BLaER1 treated with 17β-estradiol and CSF1 and Interleukin-3, amounts not matched to agents 10 nM and 100 nM (cell line): Measurements from ENCODE around the gene BTNL9.
A peak's percentile ranks its signal among the peaks of the same experiment; 100 is the strongest.
"Not testable (repeated sequence)": the region's sequence is repeated elsewhere in the genome, so short reads cannot be mapped to it uniquely, and the experiment has no call there.

ENCODE experiments used
- H3K27ac ChIP-seq, 11 experiments: shearing (Covaris generic); formaldehyde crosslinking; 2 replicates each; pipeline ENCODE4 v1.8.1; 2022
- H3K27me3 ChIP-seq, 11 experiments: shearing (Covaris generic); formaldehyde crosslinking; 2 replicates each; pipeline ENCODE4 v1.8.1; 2022
- H3K36me3 ChIP-seq, 11 experiments: shearing (Covaris generic); formaldehyde crosslinking; 2 replicates each; pipeline ENCODE4 v1.8.1; 2022
- H3K4me1 ChIP-seq, 10 experiments: shearing (Covaris generic); formaldehyde crosslinking; 2 replicates each; pipeline ENCODE4 v1.8.1; 2022
- H3K4me2 ChIP-seq, 11 experiments: shearing (Covaris generic); formaldehyde crosslinking; 2 replicates each; pipeline ENCODE4 v1.8.1; 2022
- H3K4me3 ChIP-seq, 10 experiments: shearing (Covaris generic); formaldehyde crosslinking; 2 replicates each; pipeline ENCODE4 v1.8.1; 2022
- H3K9ac ChIP-seq, 11 experiments: shearing (Covaris generic); formaldehyde crosslinking; 2 replicates each; pipeline ENCODE4 v1.8.1; 2022
- H3K9me3 ChIP-seq, 11 experiments: shearing (Covaris generic); formaldehyde crosslinking; replicated peaks in 1 of 11; 2 replicates each; pipeline ENCODE4 v1.8.1; 2022
- H4K20me1 ChIP-seq, 11 experiments: shearing (Covaris generic); formaldehyde crosslinking; 2 replicates each; pipeline ENCODE4 v1.8.1; 2022
- Cebpa-rat ChIP-seq, 11 experiments: shearing (Covaris generic); IDR thresholded peaks; 2 replicates each; pipeline ENCODE4 v1.8.1; 2022

The BTNL9 gene

DNA sequence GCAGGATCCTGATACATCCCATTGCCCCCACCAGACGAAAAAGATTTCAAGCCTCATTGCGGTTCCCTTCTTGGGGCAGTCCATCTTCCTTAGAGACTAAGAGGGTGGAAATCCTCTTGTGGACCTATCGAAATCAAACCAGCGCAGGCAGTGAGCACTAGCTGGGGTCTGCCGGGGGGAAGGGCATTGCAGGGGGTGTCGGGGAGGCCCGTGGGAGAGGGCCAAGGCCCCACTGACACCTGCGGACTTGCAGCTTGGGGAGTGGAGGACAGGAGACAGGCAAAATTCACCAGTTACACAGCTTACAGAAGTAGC lies 522 bp downstream of the BTNL9 start:
- no peak for TF ChIP-seq Cebpa-rat (IDR thresholded peaks at IDR 0.05)
- Histone ChIP-seq H3K9me3 (peaks cover 0 to 13% (median 5%) of the 10 kb centered on the region in 11 experiments; a peak in 9 of 22 replicates), H3K4me1 (peaks cover 10 to 30% (median 20%) of the 10 kb centered on the region in 10 experiments), H4K20me1 (no peaks in the 10 kb centered on the region), H3K27me3 (peaks cover 0 to 5% (median 0%) of the 10 kb centered on the region in 11 experiments; a peak in 2 of 22 replicates), H3K4me3 (no peak overlapping the region), H3K4me2 (no peak overlapping the region), H3K27ac (no peak overlapping the region), H3K9ac (no peak overlapping the region), H3K36me3 (no peaks in the 10 kb centered on the region)

DNA sequence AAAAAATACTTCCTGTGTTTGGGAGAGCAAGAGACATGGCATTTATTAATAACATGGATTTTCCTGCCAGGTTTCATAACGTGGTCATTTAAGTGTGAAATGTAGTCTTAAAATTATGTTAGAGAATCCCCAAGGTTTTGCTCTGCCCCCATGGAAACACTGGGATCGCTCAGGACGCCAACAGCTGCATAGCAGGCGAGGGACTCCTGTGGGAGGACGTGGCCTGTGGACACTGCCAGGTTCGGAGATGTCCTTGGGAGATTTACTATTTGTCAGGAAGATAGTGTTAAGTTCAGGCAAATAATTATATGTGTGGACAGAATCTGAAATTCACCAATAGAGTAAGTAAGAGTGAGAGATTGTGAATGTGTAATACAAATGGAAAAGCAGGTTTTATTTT lies 977 bp downstream of the BTNL9 start:
- Histone ChIP-seq H3K4me2 (no peak overlapping the region), H4K20me1 (no peaks in the 10 kb centered on the region), H3K36me3 (no peaks in the 10 kb centered on the region), H3K4me3 (no peak overlapping the region), H3K9ac (no peak overlapping the region), H3K9me3 (peaks cover 0 to 13% (median 5%) of the 10 kb centered on the region in 11 experiments; a peak in 9 of 22 replicates), H3K4me1 (peaks cover 12 to 32% (median 23%) of the 10 kb centered on the region in 10 experiments), H3K27ac (no peak overlapping the region), H3K27me3 (peaks cover 0 to 5% (median 0%) of the 10 kb centered on the region in 11 experiments; a peak in 2 of 22 replicates)
- no peak for TF ChIP-seq Cebpa-rat (IDR thresholded peaks at IDR 0.05)

GRCh38 chr5:181042036-181042713 lies 2.1 kb downstream of the BTNL9 start:
- TF ChIP-seq Cebpa-rat (IDR thresholded peaks at IDR 0.05), result no peak
- no peak overlapping the region for H3K9ac ChIP-seq
- H3K27me3 ChIP-seq, result peaks cover 0 to 5% (median 0%) of the 10 kb centered on the region in 11 experiments; a peak in 2 of 22 replicates
- no peaks in the 10 kb centered on the region for H4K20me1 ChIP-seq
- H3K36me3 ChIP-seq, result no peaks in the 10 kb centered on the region
- H3K27ac ChIP-seq, result no peak overlapping the region
- H3K4me3 ChIP-seq, result no peak overlapping the region
- peaks cover 16 to 43% (median 32%) of the 10 kb centered on the region in 10 experiments for H3K4me1 ChIP-seq
- no peak overlapping the region for H3K4me2 ChIP-seq
- peaks cover 0 to 11% (median 5%) of the 10 kb centered on the region in 11 experiments; a peak in 9 of 22 replicates for H3K9me3 ChIP-seq

GRCh38 chr5:181042722-181043121 lies 2.7 kb downstream of the BTNL9 start:
- H3K27ac ChIP-seq, result no peak overlapping the region
- H3K36me3 ChIP-seq, result no peaks in the 10 kb centered on the region
- TF ChIP-seq Cebpa-rat (IDR thresholded peaks at IDR 0.05), result no peak
- peaks cover 22 to 48% (median 38%) of the 10 kb centered on the region in 10 experiments for H3K4me1 ChIP-seq
- no peak overlapping the region for H3K9ac ChIP-seq
- no peaks in the 10 kb centered on the region for H4K20me1 ChIP-seq
- H3K4me3 ChIP-seq, result no peak overlapping the region
- H3K27me3 ChIP-seq, result peaks cover 0 to 5% (median 0%) of the 10 kb centered on the region in 11 experiments; a peak in 2 of 22 replicates
- peaks cover 0 to 5% (median under 1%) of the 10 kb centered on the region in 11 experiments; a peak in 7 of 22 replicates for H3K9me3 ChIP-seq
- no peak overlapping the region for H3K4me2 ChIP-seq

GRCh38 chr5:181043285-181044092 lies 3.4 kb downstream of the BTNL9 start:
- Histone ChIP-seq H3K4me2 (peak overlapping the region in 8 of 11 experiments; percentile 77 to 94 (median 86); a peak in 15 of 22 replicates), H3K27me3 (peaks cover 0 to 5% (median 0%) of the 10 kb centered on the region in 11 experiments; a peak in 2 of 22 replicates)

GRCh38 chr5:181044093-181044599 lies 4.1 kb downstream of the BTNL9 start:
- Histone ChIP-seq H4K20me1 (no peaks in the 10 kb centered on the region), H3K27ac (peak overlapping the region in 3 of 11 experiments; percentile 34 to 74 (median 69); a peak in 3 of 22 replicates), H3K9me3 (no peaks in the 10 kb centered on the region), H3K4me3 (peak overlapping the region in 1 of 10 experiments; percentile 51; a peak in 2 of 20 replicates), H3K36me3 (no peaks in the 10 kb centered on the region), H3K4me1 (peaks cover 26 to 52% (median 49%) of the 10 kb centered on the region in 10 experiments), H3K4me2 (peak overlapping the region in 10 of 11 experiments; percentile 75 to 94 (median 86); a peak in 20 of 22 replicates), H3K27me3 (peaks cover 0 to 5% (median 0%) of the 10 kb centered on the region in 11 experiments; a peak in 2 of 22 replicates), H3K9ac (no peak overlapping the region)
- TF ChIP-seq Cebpa-rat (IDR thresholded peaks at IDR 0.05), result no peak

More at GRCh38 chr5:181043285-181044092, 3.4 kb downstream of the BTNL9 start:
- Histone ChIP-seq H3K9me3 (no peaks in the 10 kb centered on the region; a peak in 1 of 22 replicates), H4K20me1 (no peaks in the 10 kb centered on the region), H3K36me3 (no peaks in the 10 kb centered on the region), H3K27ac (no peak overlapping the region; a peak in 1 of 22 replicates), H3K4me1 (peaks cover 26 to 50% (median 45%) of the 10 kb centered on the region in 10 experiments), H3K9ac (no peak overlapping the region), H3K4me3 (no peak overlapping the region)
- no peak for TF ChIP-seq Cebpa-rat (IDR thresholded peaks at IDR 0.05)

GRCh38 chr5:181044662-181045305 lies 4.7 kb downstream of the BTNL9 start:
- Histone ChIP-seq H3K27ac (peak overlapping the region in 8 of 11 experiments; percentile 6 to 74 (median 49); a peak in 12 of 22 replicates), H3K27me3 (peaks cover 0 to 5% (median 0%) of the 10 kb centered on the region in 11 experiments; a peak in 2 of 22 replicates), H3K36me3 (no peaks in the 10 kb centered on the region), H3K4me2 (peak overlapping the region; percentile 75 to 94 (median 81)), H4K20me1 (no peaks in the 10 kb centered on the region), H3K4me3 (peak overlapping the region in 3 of 10 experiments; percentile 14 to 51 (median 28); a peak in 5 of 20 replicates), H3K9me3 (no peaks in the 10 kb centered on the region), H3K9ac (peak overlapping the region in 8 of 11 experiments; percentile 7 to 62 (median 32); a peak in 8 of 22 replicates), H3K4me1 (peaks cover 28 to 59% (median 55%) of the 10 kb centered on the region in 10 experiments)
- no peak for TF ChIP-seq Cebpa-rat (IDR thresholded peaks at IDR 0.05)

DNA sequence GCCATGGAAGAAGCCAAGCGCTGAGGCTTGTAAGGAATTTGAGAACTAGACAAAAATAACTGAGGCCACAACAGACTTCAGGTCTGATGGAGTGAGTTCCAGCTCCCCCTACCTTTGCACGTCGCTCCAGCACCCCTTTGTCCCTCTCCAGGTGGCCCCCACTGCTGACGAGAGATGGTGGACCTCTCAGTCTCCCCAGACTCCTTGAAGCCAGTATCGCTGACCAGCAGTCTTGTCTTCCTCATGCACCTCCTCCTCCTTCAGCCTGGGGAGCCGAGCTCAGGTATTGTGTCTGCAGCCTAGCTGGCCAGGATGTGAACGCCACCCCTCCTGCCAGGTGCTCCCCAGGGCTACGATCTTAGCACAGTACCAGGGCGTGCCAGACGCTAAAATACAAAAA lies 5.2 kb downstream of the BTNL9 start:
- Histone ChIP-seq H3K9ac (peak overlapping the region in 8 of 11 experiments; percentile 7 to 62 (median 32); a peak in 9 of 22 replicates), H3K4me3 (peak overlapping the region in 3 of 10 experiments; percentile 14 to 51 (median 28); a peak in 5 of 20 replicates), H3K27ac (peak overlapping the region in 8 of 11 experiments; percentile 6 to 74 (median 49); a peak in 12 of 22 replicates), H3K4me2 (peak overlapping the region; percentile 75 to 94 (median 81)), H4K20me1 (no peaks in the 10 kb centered on the region), H3K36me3 (no peaks in the 10 kb centered on the region), H3K4me1 (peaks cover 33 to 64% (median 60%) of the 10 kb centered on the region in 10 experiments), H3K9me3 (no peaks in the 10 kb centered on the region), H3K27me3 (peaks cover 0 to 5% (median 0%) of the 10 kb centered on the region in 11 experiments; a peak in 2 of 22 replicates)
- TF ChIP-seq Cebpa-rat (IDR thresholded peaks at IDR 0.05), result no peak

DNA sequence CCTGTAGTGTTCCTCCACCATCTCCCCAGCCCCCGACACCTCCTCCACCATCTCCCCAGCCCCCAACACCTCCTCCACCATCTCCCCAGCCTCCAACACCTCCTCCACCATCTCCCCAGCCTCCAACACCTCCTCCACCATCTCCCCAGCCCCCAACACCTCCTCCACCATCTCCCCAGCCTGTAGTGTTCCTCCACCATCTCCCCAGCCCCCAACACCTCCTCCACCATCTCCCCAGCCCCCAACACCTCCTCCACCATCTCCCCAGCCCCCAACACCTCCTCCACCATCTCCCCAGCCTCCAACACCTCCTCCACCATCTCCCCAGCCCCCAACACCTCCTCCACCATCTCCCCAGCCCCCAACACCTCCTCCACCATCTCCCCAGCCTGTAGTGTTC lies 5.8 kb downstream of the BTNL9 start:
- H3K4me2 ChIP-seq, result peak overlapping the region in 10 of 11 experiments; percentile 75 to 94 (median 86); a peak in 19 of 22 replicates
- peaks cover 39 to 69% (median 66%) of the 10 kb centered on the region in 10 experiments for H3K4me1 ChIP-seq
- H3K27ac ChIP-seq, result peak overlapping the region in 3 of 11 experiments; percentile 50 to 74 (median 69); a peak in 3 of 22 replicates
- H4K20me1 ChIP-seq, H3K36me3 ChIP-seq, H3K9ac ChIP-seq, H3K9me3 ChIP-seq, H3K27me3 ChIP-seq, H3K4me3 ChIP-seq: not testable (repeated sequence)
